K562 (cell line): ENCODE results near the gene ZNF649. TPM values are rescaled to one million over a fixed set of nuclear protein-coding genes. Genes with fewer than 3 reads are reported as not detected.
A peak's percentile ranks its signal among the peaks of the same experiment; 100 is the strongest.

Source experiments
- BRD4 ChIP-seq: fragments of 200-600 bp; sonication (generic); IDR thresholded peaks from 2 replicates; pipeline ENCODE4 v1.6.1; 2017; ENCODE audit warnings: inconsistent platforms
- CHD4 ChIP-seq: fragments of 200-600 bp; sonication (generic); IDR thresholded peaks from 3 replicates; pipeline ENCODE4 v1.6.1; 2012; ENCODE audit warnings: low read depth, mild to moderate bottlenecking, mixed read lengths, low read length, inconsistent platforms; ENCODE audit not compliant: insufficient read depth, insufficient replicate concordance, poor library complexity, severe bottlenecking
- CREBBP ChIP-seq: IDR thresholded peaks from one replicate; pipeline ENCODE4 v1.6.1; 2012; ENCODE audit warnings: low read depth, mild to moderate bottlenecking, control low read depth, inconsistent platforms, low read length
- JUNB ChIP-seq: fragments of 450-650 bp; formaldehyde crosslinking; conservative IDR thresholded peaks from 2 replicates; pipeline ENCODE4 v1.4.0; 2020; ENCODE audit warnings: mild to moderate bottlenecking
- MIER1 ChIP-seq: fragments of 450-650 bp; IDR thresholded peaks from 2 replicates; pipeline ENCODE4 v1.6.1; 2016; ENCODE audit warnings: antibody characterized with exemption, mild to moderate bottlenecking, low read depth
- MTA3 ChIP-seq: fragments of 450-650 bp; formaldehyde crosslinking; IDR thresholded peaks from 2 replicates; pipeline ENCODE4 v1.6.1; 2017; ENCODE audit warnings: mild to moderate bottlenecking, borderline replicate concordance
- MXI1 ChIP-seq: IDR thresholded peaks from 2 replicates; pipeline ENCODE4 v1.6.1; 2011; ENCODE audit warnings: low read depth, mild to moderate bottlenecking, improper control_type of control experiment, low read length
- PTTG1 ChIP-seq: fragments of 450-650 bp; IDR thresholded peaks from 2 replicates; pipeline ENCODE4 v1.6.1; 2016; ENCODE audit warnings: low read depth, mild to moderate bottlenecking, missing genetic modification characterization, missing compliant biosample characterization
- SMAD4 ChIP-seq: fragments of 250-450 bp; sonication (Bioruptor Pico); conservative IDR thresholded peaks from 2 replicates; pipeline ENCODE4 v1.8.0; 2021; ENCODE audit warnings: inconsistent platforms, mild to moderate bottlenecking, moderate library complexity
- SNIP1 ChIP-seq: fragments of 450-650 bp; IDR thresholded peaks from 2 replicates; pipeline ENCODE4 v1.7.1; 2017; ENCODE audit warnings: low read depth, mild to moderate bottlenecking
- TEAD2 ChIP-seq: fragments of 450-650 bp; IDR thresholded peaks from 2 replicates; pipeline ENCODE4 v1.6.1; 2016; ENCODE audit warnings: missing genetic modification characterization, control low read depth, missing compliant biosample characterization
- TFAM ChIP-seq: fragments of 250-450 bp; sonication (Bioruptor Pico); conservative IDR thresholded peaks from 2 replicates; pipeline ENCODE4 v1.5.0; 2021; ENCODE audit warnings: mild to moderate bottlenecking, moderate library complexity
- TFE3 ChIP-seq: fragments of 450-650 bp; formaldehyde crosslinking; IDR thresholded peaks from 2 replicates; pipeline ENCODE4 v1.4.0; 2020; ENCODE audit warnings: mild to moderate bottlenecking, mixed read lengths
- ZNF124 ChIP-seq: sonication (generic); formaldehyde crosslinking; IDR thresholded peaks from 2 replicates; pipeline ENCODE4 v1.8.1; 2022; ENCODE audit warnings: missing genetic modification reagents
- ZNF282 ChIP-seq: sonication (generic); formaldehyde crosslinking; IDR thresholded peaks from 2 replicates; pipeline ENCODE4 v1.8.1; 2023; ENCODE audit warnings: missing genetic modification reagents
- polyA plus RNA-seq, 8 experiments: library from polyadenylated mRNA; depleted of rRNA in 4 of 8; stranded (reverse) in 5 of 8; unstranded in 3 of 8; fragments of >200 nt; fragmentation: Nextera tagmentation in 2 of 8; fragmentation: Illumina TruSeq in 1 of 8; extraction: Ambion mirVana in 2 of 8; extraction: Trizol in 1 of 8; gene quantifications; 2 replicates each; pipeline versions ENCODE4 v1.2.1 to v1.2.3, GENCODE V29; 2011 to 2014; ENCODE audit warnings: inconsistent platforms in 1 of 8, missing spikeins in 1 of 8
- total RNA-seq, 7 experiments: library from RNA; depleted of rRNA in 6 of 7; stranded (reverse); fragments of >200 nt in 6 of 7; fragmentation: Illumina TruSeq in 2 of 7; extraction: Trizol in 2 of 7; gene quantifications; 2 replicates each; pipeline versions ENCODE4 v1.2.1 to v1.2.3, GENCODE V29; 2011 to 2021; ENCODE audit warnings: low replicate concordance in 1 of 7
- TF ChIP-seq, protein P1 (sequence below), 2 experiments: fragments of 200-800 bp in 1 of 2; sonication (Bioruptor generic) in 1 of 2; sonication (generic) in 1 of 2; formaldehyde crosslinking in 1 of 2; IDR thresholded peaks in 1 of 2; conservative IDR thresholded peaks in 1 of 2; 2 replicates each; pipeline versions ENCODE4 v1.5.0 to v1.6.1; 2016 to 2020; ENCODE audit warnings: missing compliant biosample characterization in 1 of 2, missing genetic modification characterization in 1 of 2, missing genetic modification reagents in 1 of 2
- TF ChIP-seq, protein P2 (sequence below), 2 experiments: fragments of 450-650 bp; conservative IDR thresholded peaks; 2 replicates each; pipeline ENCODE4 v1.6.1; 2017; ENCODE audit warnings: mild to moderate bottlenecking in 2 of 2, moderate library complexity in 2 of 2
- TF ChIP-seq, protein P3 (sequence below): fragments of 450-650 bp; conservative IDR thresholded peaks from 2 replicates; pipeline ENCODE4 v1.6.1; 2016; ENCODE audit warnings: missing genetic modification characterization, low read depth, mild to moderate bottlenecking, control low read depth, missing compliant biosample characterization

ZNF649 gene
- total and polyA plus RNA-seq, 9 of the 15 experiments (the other 6 are each of a cell fraction or from before 2014, with no cell fraction given): 1.4 to 14.9 (median 8.3) TPM

GRCh38 chr19:51904331-51905165, at the start of gene ZNF649 (continued):
- TF ChIP-seq BRD4 (no peak), TFAM (CRISPR knock-in tag) (no peak), TFE3 (CRISPR knock-in tag) (no peak), SMAD4 (CRISPR knock-in tag) (peak; percentile 59; the same call in 1 of the 2 replicates), ZNF282 (no peak), CHD4 (no peak), CREBBP (no peak), SNIP1 (no peak), MTA3 (peak; percentile 61; the same call in 1 of the 2 replicates), MIER1 (no peak), JUNB (CRISPR knock-in tag) (no peak), PTTG1 (tag) (no peak), ZNF124 (CRISPR knock-in tag) (no peak), TEAD2 (tag) (no peak), MXI1 (no peak)
- TF ChIP-seq, protein P1, sequence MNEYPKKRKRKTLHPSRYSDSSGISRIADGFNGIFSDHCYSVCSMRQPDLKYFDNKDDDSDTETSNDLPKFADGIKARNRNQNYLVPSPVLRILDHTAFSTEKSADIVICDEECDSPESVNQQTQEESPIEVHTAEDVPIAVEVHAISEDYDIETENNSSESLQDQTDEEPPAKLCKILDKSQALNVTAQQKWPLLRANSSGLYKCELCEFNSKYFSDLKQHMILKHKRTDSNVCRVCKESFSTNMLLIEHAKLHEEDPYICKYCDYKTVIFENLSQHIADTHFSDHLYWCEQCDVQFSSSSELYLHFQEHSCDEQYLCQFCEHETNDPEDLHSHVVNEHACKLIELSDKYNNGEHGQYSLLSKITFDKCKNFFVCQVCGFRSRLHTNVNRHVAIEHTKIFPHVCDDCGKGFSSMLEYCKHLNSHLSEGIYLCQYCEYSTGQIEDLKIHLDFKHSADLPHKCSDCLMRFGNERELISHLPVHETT (CRISPR knock-in tag; conservative IDR thresholded peaks at IDR 0.05 in 1 of 2, IDR thresholded peaks at IDR 0.05 in 1 of 2): 0 out of 4 replicates have a peak, but pooled peaks of 1 of the 2 experiments have one; percentile 2
- TF ChIP-seq, protein P2, sequence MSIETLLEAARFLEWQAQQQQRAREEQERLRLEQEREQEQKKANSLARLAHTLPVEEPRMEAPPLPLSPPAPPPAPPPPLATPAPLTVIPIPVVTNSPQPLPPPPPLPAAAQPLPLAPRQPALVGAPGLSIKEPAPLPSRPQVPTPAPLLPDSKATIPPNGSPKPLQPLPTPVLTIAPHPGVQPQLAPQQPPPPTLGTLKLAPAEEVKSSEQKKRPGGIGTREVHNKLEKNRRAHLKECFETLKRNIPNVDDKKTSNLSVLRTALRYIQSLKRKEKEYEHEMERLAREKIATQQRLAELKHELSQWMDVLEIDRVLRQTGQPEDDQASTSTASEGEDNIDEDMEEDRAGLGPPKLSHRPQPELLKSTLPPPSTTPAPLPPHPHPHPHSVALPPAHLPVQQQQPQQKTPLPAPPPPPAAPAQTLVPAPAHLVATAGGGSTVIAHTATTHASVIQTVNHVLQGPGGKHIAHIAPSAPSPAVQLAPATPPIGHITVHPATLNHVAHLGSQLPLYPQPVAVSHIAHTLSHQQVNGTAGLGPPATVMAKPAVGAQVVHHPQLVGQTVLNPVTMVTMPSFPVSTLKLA (conservative IDR thresholded peaks at IDR 0.05): peak; percentile 56 to 68; a peak in 2 of 4 replicates
- TF ChIP-seq, protein P3, sequence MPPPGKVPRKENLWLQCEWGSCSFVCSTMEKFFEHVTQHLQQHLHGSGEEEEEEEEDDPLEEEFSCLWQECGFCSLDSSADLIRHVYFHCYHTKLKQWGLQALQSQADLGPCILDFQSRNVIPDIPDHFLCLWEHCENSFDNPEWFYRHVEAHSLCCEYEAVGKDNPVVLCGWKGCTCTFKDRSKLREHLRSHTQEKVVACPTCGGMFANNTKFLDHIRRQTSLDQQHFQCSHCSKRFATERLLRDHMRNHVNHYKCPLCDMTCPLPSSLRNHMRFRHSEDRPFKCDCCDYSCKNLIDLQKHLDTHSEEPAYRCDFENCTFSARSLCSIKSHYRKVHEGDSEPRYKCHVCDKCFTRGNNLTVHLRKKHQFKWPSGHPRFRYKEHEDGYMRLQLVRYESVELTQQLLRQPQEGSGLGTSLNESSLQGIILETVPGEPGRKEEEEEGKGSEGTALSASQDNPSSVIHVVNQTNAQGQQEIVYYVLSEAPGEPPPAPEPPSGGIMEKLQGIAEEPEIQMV: peak; percentile 70; the same call in 1 of the 2 replicates
